Germinal center (tissue), 1 donor: Measurements from ENCODE around the gene DYNLL1.
"Not testable (repeated sequence)": the region's sequence is repeated elsewhere in the genome, so short reads cannot be mapped to it uniquely, and the experiment has no call there.

Experiments
- DNase-seq: peaks from one replicate; pipeline ENCODE4 v3.0.0; 2012; ENCODE audit warnings: mixed read lengths, low spot score

Gene DYNLL1

DNA sequence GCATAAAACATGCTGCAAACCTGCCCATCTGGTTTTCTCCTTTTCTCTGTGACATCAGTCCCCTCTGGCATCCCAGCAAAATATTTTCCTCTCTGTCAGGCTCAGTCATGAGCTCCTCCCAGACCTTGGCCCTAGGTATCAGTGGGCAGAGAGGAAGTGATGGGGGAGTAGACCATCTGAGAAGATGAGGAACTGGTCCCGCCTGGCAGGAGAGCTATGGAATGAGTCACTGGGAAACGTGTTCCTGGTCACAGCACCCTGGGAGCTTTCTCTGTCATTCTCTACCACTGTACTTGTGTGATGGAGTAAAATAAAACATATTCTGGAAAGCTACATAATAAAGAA is 21.3 kb upstream of the DYNLL1 start:
- no peak for DNase-seq

DNA sequence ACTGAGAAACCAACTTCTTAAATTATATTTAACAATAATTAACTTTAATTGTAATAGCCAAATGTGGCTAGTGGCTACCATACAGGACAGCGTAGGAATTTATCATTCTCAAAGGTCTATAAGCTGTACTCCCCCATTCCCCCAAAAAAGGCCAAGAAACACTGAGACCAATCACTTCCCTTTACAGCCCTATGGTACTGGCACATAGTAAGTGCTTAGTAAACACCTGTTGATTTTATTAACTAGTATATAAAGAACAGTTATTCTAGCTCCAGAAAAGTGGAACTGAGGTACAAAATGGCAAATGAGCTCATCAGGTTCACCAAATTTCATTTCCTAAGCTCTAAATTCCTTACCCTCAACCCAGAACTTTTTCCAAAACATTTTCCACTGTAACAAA is 20.3 kb upstream of the DYNLL1 start:
- no peak for DNase-seq

- no peak for DNase-seq
Measured at GRCh38 chr12:120479458-120479857, 16.5 kb upstream of the DYNLL1 start.

DNA sequence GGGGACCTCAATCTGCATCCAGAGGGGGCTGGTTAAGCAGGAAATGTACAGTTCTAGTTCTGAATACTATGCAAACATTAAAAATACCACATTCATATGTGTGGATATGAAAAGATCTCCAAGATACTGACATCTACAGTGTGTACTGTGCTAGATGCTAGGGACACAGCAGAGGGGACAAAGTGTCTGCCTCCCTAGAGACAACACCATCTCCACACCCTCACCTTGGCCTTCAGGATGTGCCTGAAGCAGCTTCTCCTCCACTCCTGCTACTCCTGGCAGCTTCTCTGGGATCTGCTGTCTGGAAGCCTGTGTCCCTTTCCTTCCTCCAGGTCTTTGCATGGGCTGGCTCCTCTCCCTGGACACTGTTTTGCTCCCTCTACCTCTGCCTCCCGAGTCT is 15.7 kb upstream of the DYNLL1 start:
- no peak for DNase-seq

- no peak for DNase-seq
Measured at GRCh38 chr12:120481022-120481767, 14.7 kb upstream of the DYNLL1 start.

DNA sequence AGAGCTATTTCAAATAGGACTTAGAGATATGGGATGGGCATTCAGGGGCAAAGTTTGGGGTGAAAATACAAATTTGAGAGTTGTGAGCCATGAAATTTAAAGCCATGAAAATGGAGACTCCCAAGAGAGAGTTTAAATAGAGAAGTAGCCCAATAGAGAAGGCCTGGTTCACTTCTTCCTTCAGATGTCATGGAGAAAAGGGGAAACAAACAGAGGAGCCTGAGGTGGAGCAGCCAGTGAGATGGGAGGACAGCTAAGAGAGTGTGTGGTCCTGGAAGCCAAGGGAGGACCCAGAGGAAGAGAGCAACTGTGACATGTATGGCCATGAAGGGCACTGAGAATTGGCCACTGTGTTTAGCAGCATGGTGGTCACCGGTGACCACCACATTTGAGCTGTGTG is 12.3 kb upstream of the DYNLL1 start:
- DNase-seq: no peak

GRCh38 chr12:120485961-120486881 is 9.7 kb upstream of the DYNLL1 start:
- peak; percentile 49 for DNase-seq

- not testable (repeated sequence) for DNase-seq
Measured at GRCh38 chr12:120487552-120487951, 8.4 kb upstream of the DYNLL1 start.

GRCh38 chr12:120488057-120488640 is 7.8 kb upstream of the DYNLL1 start:
- DNase-seq: no peak

- DNase-seq: no peak
Measured at GRCh38 chr12:120489018-120489417, 6.9 kb upstream of the DYNLL1 start.

- DNase-seq: no peak
Measured at GRCh38 chr12:120490325-120490724, 5.6 kb upstream of the DYNLL1 start.

GRCh38 chr12:120490833-120491512 is 4.9 kb upstream of the DYNLL1 start:
- DNase-seq: no peak

DNA sequence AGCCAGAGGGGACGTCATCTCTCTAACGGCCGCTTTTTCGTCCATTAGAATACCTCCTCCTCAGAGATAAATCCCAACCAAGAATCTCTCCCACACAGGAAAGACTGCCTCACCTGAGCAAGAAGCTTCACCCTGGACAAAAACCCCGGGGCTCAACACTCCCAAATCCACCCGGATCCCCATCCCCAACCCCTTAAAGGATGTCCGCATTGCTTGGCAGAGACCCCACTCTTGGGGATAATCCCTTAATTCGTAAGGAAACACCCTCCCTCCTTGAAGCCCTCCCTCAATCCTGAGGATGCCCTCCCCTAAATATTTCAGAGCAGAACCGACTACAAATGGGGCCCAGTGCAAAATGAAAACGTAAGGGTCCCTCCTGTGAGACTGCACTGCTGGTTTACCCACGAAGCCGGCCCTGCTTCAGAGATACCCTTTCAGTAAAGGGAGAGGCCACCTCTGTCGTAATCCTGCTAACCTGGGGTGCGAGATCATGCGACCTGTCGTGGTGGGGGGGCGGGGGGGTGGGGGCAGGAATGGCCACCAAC is 655 bp upstream of the DYNLL1 start:
- no peak for DNase-seq

DNA sequence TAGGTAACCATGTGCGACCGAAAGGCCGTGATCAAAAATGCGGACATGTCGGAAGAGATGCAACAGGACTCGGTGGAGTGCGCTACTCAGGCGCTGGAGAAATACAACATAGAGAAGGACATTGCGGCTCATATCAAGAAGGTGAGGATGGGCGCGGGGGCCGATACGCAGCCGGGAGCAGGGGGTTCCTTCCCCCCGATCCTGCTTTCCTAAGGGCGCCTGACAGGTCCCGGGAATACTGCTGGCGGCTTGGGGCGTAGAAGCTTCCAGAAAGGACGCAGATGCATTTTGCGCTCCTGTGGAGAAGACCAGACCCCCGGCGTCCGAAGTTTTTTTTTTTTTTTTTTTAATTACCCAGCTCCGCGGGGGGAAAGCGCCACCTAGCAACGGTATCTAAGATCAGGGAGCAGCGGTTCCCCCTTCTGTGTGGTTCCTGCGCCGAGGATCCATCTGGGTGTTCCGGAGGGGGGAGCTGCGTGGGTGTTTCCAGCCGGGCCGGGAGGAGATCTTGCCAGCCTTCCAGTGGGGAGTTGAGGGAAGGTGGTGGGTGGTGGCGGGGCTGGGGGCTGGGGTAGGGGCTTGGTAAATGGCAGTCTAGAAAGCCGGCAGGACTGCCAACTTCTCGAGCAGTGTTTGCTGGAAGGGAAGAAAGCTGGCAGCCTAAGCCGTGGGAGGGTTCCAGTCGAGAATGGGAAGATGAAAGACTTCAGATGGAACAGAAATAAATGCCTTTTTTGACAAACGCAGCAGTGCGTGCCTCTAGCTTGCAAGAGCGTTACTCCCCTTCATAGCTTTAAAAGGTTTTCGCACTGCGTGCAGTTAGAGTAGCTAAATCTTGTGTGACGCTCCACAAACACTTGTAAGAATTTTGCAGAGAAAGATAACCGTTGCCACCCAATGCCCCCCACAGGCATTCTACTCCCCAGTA is 764 bp downstream of the DYNLL1 start:
- peak; percentile 76 for DNase-seq

- DNase-seq: no peak
Measured at GRCh38 chr12:120497524-120498150, 1.7 kb downstream of the DYNLL1 start.

DNA sequence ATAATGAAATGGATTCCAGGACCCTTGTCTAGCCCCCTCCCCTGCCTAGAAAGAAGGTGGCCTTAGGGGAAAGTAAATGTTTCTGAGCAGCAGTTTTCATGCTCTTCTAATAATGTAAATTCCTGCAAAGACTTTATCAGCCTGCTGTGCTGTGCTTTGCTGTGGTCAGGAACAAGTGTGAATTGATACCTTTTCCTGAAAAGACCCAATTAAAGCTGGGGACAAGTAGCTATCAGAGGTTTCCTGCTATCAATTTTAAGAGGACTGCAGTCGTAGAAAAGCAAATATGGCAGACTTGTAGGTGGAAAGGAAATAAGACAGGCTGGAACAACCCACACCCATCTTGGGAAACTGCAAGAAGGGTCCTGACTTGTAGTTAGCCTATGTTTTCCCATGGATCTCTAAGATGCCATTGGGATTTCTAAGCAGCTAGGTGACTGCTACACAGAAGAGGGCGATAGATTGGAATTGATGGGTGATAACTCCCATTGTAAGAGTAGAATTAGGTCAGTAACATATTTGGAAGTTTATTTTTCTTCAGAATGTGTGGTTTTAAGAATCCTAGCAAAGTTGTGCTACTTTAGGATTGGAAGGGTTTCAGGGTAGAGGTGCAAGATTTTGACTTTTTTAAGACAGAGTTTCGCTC is 3.1 kb downstream of the DYNLL1 start:
- DNase-seq: no peak

- no peak for DNase-seq
Measured at GRCh38 chr12:120500581-120500980, 4.7 kb downstream of the DYNLL1 start.

- DNase-seq: no peak
Measured at GRCh38 chr12:120504587-120504986, 8.7 kb downstream of the DYNLL1 start.

DNA sequence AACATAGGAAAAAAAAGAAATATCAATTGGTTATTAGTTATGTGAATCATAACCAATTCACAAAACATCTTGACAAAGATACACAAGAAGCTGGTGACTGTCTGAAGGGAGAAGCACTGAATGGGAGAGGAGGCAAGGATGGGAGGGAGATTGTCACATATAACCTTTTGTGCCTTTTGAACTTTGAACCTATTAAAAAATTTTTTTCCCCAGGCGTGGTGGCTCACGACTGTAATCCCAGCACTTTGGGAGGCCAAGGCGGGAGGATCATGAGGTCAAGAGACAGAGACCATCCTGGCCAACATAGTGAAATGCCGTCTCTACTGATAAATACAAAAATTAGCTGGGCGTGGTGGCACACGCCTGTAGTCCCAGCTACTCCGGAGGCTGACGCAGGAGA is 12.6 kb downstream of the DYNLL1 start:
- no peak for DNase-seq

GRCh38 chr12:120514002-120514401 is 18.1 kb downstream of the DYNLL1 start:
- no peak for DNase-seq
